HepG2 (cell line): Measurements from ENCODE around the gene TMEM19. TPM values are rescaled to one million over a fixed set of nuclear protein-coding genes. Genes with fewer than 3 reads are reported as not detected.

ENCODE experiments used
- ELF4 ChIP-seq: sonication (generic); formaldehyde crosslinking; IDR thresholded peaks from 2 replicates; pipeline ENCODE4 v1.5.0; 2020; ENCODE audit warnings: missing genetic modification reagents, mild to moderate bottlenecking, moderate library complexity, borderline replicate concordance
- KLF9 ChIP-seq: IDR thresholded peaks from 2 replicates; pipeline ENCODE4 v1.6.1; 2016; ENCODE audit warnings: low read depth
- PHF21A ChIP-seq: sonication (generic); formaldehyde crosslinking; IDR thresholded peaks from 2 replicates; pipeline ENCODE4 v1.5.0; 2020; ENCODE audit warnings: mild to moderate bottlenecking, missing genetic modification reagents
- TOE1 ChIP-seq: sonication (generic); formaldehyde crosslinking; IDR thresholded peaks from 2 replicates; pipeline ENCODE4 v1.4.0; 2020; ENCODE audit warnings: mild to moderate bottlenecking, missing genetic modification reagents
- YY1 ChIP-seq: IDR thresholded peaks from 2 replicates; pipeline ENCODE4 v1.6.1; 2011; ENCODE audit warnings: low read length, low read depth, moderate library complexity, mild to moderate bottlenecking; ENCODE audit not compliant: insufficient read depth, insufficient replicate concordance
- ZNF616 ChIP-seq: sonication (generic); formaldehyde crosslinking; IDR thresholded peaks from 2 replicates; pipeline ENCODE4 v1.5.0; 2020; ENCODE audit warnings: low read depth, mild to moderate bottlenecking, missing genetic modification reagents
- ZSCAN25 ChIP-seq: sonication (generic); formaldehyde crosslinking; IDR thresholded peaks from 2 replicates; pipeline ENCODE4 v1.8.0; 2022; ENCODE audit warnings: mild to moderate bottlenecking, missing genetic modification reagents
- polyA plus RNA-seq, 8 experiments: library from polyadenylated mRNA; depleted of rRNA in 3 of 8; stranded (reverse) in 7 of 8; unstranded in 1 of 8; fragments of >200 nt; fragmentation: Illumina TruSeq in 4 of 8; extraction: Trizol in 4 of 8; gene quantifications; 2 replicates each; pipeline versions ENCODE4 v1.2.1 to v1.2.3, GENCODE V29; 2011 to 2016; ENCODE audit warnings: low read depth in 4 of 8, missing spikeins in 1 of 8, mixed read lengths in 1 of 8; ENCODE audit not compliant: insufficient read depth in 1 of 8
- total RNA-seq, 5 experiments: library from RNA; depleted of rRNA; stranded (reverse); fragments of >200 nt; fragmentation: Illumina TruSeq; extraction: Trizol; gene quantifications; 2 replicates each; pipeline ENCODE4 v1.2.3, GENCODE V29; 2016; ENCODE audit warnings: low read depth in 1 of 5
- TF ChIP-seq, protein P1 (sequence below): sonication (generic); formaldehyde crosslinking; IDR thresholded peaks from 2 replicates; pipeline ENCODE4 v1.9.0; 2021; ENCODE audit warnings: mild to moderate bottlenecking, missing genetic modification reagents
- TF ChIP-seq, protein P2 (sequence below): sonication (generic); formaldehyde crosslinking; IDR thresholded peaks from 2 replicates; pipeline ENCODE4 v1.4.0; 2020; ENCODE audit warnings: missing genetic modification reagents
- TF ChIP-seq, protein P3 (sequence below): sonication (generic); formaldehyde crosslinking; IDR thresholded peaks from 2 replicates; pipeline ENCODE4 v1.4.0; 2020; ENCODE audit warnings: missing genetic modification reagents
- TF ChIP-seq, protein P4 (sequence below): sonication (generic); formaldehyde crosslinking; IDR thresholded peaks from 2 replicates; pipeline ENCODE4 v1.5.0; 2020; ENCODE audit warnings: missing genetic modification reagents, mild to moderate bottlenecking, borderline replicate concordance
- TF ChIP-seq, protein P5 (sequence below): sonication (generic); formaldehyde crosslinking; IDR thresholded peaks from 2 replicates; pipeline ENCODE4 v1.4.0; 2020; ENCODE audit warnings: missing genetic modification reagents; ENCODE audit errors: not compliant biosample characterization
- TF ChIP-seq, protein P6 (sequence below): sonication (generic); formaldehyde crosslinking; IDR thresholded peaks from 2 replicates; pipeline ENCODE4 v1.9.0; 2021; ENCODE audit warnings: missing genetic modification reagents, mild to moderate bottlenecking, borderline replicate concordance

TMEM19 gene
- total and polyA plus RNA-seq, 2 of the 13 experiments (the other 11 are each of a cell fraction or from before 2014, with no cell fraction given) = 16.9 to 22.5 TPM

DNA sequence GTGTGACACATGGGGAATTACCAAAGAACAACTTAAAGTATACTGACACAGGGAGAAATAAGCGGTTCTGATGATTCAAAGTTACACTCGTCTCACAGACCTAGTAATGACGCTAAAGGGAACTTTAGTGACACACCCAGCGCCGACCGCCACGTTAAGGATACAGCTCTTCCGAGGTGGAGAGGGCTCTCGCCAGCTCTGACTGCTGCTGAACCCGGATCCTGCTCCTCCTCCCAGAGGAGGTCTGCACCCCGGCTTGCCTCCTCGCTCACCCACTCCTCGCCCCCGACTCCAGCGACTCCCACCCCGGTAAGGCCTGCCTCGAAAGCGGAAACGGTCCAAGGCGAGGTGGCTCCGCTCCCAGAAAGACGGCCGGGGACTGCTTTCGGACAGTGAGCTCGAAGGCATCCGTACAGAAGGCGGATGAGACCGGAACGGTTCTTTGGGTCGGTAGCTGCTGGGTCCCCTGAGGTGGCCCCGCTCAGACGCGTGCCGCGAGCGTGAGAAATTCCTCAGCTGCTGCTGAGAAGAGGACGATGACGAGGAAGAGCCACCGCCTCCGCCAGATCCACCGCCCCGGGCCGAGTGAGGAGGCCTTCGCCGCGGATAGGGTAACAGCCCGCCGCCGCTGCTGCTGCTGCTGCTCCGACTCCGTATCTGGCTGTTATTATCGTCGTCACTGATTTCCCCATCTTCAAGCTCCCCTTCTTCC is 22.9 kb upstream of the TMEM19 start (continued):
- TF ChIP-seq, protein P1, sequence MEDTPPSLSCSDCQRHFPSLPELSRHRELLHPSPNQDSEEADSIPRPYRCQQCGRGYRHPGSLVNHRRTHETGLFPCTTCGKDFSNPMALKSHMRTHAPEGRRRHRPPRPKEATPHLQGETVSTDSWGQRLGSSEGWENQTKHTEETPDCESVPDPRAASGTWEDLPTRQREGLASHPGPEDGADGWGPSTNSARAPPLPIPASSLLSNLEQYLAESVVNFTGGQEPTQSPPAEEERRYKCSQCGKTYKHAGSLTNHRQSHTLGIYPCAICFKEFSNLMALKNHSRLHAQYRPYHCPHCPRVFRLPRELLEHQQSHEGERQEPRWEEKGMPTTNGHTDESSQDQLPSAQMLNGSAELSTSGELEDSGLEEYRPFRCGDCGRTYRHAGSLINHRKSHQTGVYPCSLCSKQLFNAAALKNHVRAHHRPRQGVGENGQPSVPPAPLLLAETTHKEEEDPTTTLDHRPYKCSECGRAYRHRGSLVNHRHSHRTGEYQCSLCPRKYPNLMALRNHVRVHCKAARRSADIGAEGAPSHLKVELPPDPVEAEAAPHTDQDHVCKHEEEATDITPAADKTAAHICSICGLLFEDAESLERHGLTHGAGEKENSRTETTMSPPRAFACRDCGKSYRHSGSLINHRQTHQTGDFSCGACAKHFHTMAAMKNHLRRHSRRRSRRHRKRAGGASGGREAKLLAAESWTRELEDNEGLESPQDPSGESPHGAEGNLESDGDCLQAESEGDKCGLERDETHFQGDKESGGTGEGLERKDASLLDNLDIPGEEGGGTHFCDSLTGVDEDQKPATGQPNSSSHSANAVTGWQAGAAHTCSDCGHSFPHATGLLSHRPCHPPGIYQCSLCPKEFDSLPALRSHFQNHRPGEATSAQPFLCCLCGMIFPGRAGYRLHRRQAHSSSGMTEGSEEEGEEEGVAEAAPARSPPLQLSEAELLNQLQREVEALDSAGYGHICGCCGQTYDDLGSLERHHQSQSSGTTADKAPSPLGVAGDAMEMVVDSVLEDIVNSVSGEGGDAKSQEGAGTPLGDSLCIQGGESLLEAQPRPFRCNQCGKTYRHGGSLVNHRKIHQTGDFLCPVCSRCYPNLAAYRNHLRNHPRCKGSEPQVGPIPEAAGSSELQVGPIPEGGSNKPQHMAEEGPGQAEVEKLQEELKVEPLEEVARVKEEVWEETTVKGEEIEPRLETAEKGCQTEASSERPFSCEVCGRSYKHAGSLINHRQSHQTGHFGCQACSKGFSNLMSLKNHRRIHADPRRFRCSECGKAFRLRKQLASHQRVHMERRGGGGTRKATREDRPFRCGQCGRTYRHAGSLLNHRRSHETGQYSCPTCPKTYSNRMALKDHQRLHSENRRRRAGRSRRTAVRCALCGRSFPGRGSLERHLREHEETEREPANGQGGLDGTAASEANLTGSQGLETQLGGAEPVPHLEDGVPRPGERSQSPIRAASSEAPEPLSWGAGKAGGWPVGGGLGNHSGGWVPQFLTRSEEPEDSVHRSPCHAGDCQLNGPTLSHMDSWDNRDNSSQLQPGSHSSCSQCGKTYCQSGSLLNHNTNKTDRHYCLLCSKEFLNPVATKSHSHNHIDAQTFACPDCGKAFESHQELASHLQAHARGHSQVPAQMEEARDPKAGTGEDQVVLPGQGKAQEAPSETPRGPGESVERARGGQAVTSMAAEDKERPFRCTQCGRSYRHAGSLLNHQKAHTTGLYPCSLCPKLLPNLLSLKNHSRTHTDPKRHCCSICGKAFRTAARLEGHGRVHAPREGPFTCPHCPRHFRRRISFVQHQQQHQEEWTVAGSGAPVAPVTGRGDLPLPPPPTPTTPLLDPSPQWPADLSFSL (CRISPR knock-in tag) = no peak
- TF ChIP-seq, protein P2, sequence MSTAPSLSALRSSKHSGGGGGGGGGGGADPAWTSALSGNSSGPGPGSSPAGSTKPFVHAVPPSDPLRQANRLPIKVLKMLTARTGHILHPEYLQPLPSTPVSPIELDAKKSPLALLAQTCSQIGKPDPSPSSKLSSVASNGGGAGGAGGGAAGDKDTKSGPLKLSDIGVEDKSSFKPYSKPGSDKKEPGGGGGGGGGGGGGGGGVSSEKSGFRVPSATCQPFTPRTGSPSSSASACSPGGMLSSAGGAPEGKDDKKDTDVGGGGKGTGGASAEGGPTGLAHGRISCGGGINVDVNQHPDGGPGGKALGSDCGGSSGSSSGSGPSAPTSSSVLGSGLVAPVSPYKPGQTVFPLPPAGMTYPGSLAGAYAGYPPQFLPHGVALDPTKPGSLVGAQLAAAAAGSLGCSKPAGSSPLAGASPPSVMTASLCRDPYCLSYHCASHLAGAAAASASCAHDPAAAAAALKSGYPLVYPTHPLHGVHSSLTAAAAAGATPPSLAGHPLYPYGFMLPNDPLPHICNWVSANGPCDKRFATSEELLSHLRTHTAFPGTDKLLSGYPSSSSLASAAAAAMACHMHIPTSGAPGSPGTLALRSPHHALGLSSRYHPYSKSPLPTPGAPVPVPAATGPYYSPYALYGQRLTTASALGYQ (CRISPR knock-in tag) = peak; percentile 38; the same call in 1 of the 2 replicates
- TF ChIP-seq ZNF616 = no peak
- no peak; the same call in 1 of the 2 replicates for TF ChIP-seq ZSCAN25 (CRISPR knock-in tag)
- TF ChIP-seq, protein P3, sequence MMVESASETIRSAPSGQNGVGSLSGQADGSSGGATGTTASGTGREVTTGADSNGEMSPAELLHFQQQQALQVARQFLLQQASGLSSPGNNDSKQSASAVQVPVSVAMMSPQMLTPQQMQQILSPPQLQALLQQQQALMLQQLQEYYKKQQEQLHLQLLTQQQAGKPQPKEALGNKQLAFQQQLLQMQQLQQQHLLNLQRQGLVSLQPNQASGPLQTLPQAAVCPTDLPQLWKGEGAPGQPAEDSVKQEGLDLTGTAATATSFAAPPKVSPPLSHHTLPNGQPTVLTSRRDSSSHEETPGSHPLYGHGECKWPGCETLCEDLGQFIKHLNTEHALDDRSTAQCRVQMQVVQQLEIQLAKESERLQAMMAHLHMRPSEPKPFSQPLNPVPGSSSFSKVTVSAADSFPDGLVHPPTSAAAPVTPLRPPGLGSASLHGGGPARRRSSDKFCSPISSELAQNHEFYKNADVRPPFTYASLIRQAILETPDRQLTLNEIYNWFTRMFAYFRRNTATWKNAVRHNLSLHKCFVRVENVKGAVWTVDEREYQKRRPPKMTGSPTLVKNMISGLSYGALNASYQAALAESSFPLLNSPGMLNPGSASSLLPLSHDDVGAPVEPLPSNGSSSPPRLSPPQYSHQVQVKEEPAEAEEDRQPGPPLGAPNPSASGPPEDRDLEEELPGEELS (CRISPR knock-in tag) = no peak
- no peak for TF ChIP-seq PHF21A (CRISPR knock-in tag)
- TF ChIP-seq KLF9 = no peak
- no peak for TF ChIP-seq YY1
- TF ChIP-seq, protein P4, sequence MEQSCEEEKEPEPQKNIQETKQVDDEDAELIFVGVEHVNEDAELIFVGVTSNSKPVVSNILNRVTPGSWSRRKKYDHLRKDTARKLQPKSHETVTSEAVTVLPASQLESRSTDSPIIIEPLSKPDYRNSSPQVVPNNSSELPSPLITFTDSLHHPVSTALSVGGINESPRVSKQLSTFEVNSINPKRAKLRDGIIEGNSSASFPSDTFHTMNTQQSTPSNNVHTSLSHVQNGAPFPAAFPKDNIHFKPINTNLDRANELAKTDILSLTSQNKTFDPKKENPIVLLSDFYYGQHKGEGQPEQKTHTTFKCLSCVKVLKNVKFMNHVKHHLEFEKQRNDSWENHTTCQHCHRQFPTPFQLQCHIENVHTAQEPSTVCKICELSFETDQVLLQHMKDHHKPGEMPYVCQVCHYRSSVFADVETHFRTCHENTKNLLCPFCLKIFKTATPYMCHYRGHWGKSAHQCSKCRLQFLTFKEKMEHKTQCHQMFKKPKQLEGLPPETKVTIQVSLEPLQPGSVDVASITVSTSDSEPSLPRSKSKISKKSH (CRISPR knock-in tag) = peak; percentile 45; the same call in 1 of the 2 replicates
- TF ChIP-seq TOE1 (CRISPR knock-in tag) = no peak
- TF ChIP-seq, protein P5, sequence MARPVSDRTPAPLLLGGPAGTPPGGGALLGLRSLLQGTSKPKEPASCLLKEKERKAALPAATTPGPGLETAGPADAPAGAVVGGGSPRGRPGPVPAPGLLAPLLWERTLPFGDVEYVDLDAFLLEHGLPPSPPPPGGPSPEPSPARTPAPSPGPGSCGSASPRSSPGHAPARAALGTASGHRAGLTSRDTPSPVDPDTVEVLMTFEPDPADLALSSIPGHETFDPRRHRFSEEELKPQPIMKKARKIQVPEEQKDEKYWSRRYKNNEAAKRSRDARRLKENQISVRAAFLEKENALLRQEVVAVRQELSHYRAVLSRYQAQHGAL (CRISPR knock-in tag) = no peak
- TF ChIP-seq ELF4 (CRISPR knock-in tag) = peak; percentile 30; the same call in 1 of the 2 replicates
- TF ChIP-seq, protein P6, sequence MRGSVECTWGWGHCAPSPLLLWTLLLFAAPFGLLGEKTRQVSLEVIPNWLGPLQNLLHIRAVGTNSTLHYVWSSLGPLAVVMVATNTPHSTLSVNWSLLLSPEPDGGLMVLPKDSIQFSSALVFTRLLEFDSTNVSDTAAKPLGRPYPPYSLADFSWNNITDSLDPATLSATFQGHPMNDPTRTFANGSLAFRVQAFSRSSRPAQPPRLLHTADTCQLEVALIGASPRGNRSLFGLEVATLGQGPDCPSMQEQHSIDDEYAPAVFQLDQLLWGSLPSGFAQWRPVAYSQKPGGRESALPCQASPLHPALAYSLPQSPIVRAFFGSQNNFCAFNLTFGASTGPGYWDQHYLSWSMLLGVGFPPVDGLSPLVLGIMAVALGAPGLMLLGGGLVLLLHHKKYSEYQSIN (CRISPR knock-in tag) = no peak
